ENCODE results near the gene TNFRSF14. TPM values are rescaled to one million over a fixed set of nuclear protein-coding genes. Genes with fewer than 3 reads are reported as not detected.
A peak's percentile ranks its signal among the peaks of the same experiment; 100 is the strongest.

The TNFRSF14 gene
- total and polyA plus RNA-seq, 2 experiments from 2014 or later = not detected

- no peaks in the 10 kb centered on the region for H3K9me2 ChIP-seq (ENCODE audit: insufficient read depth)
- no peak overlapping the region for H2AFZ ChIP-seq
- no peaks in the 10 kb centered on the region for H4K20me1 ChIP-seq (replicated peaks; ENCODE audit: insufficient read depth)
- H3K4me3 ChIP-seq = peak overlapping the region; percentile 88
- Mint-ChIP-seq H3K36me3 (ENCODE audit: low read depth) (peaks cover 15% of the 10 kb centered on the region; the same call in 2 of the 3 replicates), H3K27me3 (ENCODE audit: insufficient read depth, low read depth, poor library complexity) (peaks cover 4% of the 10 kb centered on the region), H3K9me3 (peaks cover 11% of the 10 kb centered on the region), H3K4me3 (peak overlapping the region; percentile 83), H3K27ac (no peak overlapping the region), H3K4me1 (peaks cover 21% of the 10 kb centered on the region)
- no peaks in the 10 kb centered on the region for H3K79me2 ChIP-seq (replicated peaks; ENCODE audit: insufficient read depth)
- TF ChIP-seq JUNB (IDR thresholded peaks at IDR 0.05; ENCODE audit: unreplicated experiment) (no peak), CTCF (conservative IDR thresholded peaks at IDR 0.05; ENCODE audit: low read depth in 2 of 2) (no peak), ZNF331 (CRISPR knock-in tag; IDR thresholded peaks at IDR 0.05; ENCODE audit: low read depth) (no peak), ZNF114 (CRISPR knock-in tag; IDR thresholded peaks at IDR 0.05) (no peak), STAT1 (IDR thresholded peaks at IDR 0.05; ENCODE audit: unreplicated experiment) (no peak), EZH2phosphoT487 (IDR thresholded peaks at IDR 0.05; ENCODE audit: unreplicated experiment) (no peak), NANOG (IDR thresholded peaks at IDR 0.05; ENCODE audit: borderline replicate concordance) (no peak)
- TF ChIP-seq, protein P1, sequence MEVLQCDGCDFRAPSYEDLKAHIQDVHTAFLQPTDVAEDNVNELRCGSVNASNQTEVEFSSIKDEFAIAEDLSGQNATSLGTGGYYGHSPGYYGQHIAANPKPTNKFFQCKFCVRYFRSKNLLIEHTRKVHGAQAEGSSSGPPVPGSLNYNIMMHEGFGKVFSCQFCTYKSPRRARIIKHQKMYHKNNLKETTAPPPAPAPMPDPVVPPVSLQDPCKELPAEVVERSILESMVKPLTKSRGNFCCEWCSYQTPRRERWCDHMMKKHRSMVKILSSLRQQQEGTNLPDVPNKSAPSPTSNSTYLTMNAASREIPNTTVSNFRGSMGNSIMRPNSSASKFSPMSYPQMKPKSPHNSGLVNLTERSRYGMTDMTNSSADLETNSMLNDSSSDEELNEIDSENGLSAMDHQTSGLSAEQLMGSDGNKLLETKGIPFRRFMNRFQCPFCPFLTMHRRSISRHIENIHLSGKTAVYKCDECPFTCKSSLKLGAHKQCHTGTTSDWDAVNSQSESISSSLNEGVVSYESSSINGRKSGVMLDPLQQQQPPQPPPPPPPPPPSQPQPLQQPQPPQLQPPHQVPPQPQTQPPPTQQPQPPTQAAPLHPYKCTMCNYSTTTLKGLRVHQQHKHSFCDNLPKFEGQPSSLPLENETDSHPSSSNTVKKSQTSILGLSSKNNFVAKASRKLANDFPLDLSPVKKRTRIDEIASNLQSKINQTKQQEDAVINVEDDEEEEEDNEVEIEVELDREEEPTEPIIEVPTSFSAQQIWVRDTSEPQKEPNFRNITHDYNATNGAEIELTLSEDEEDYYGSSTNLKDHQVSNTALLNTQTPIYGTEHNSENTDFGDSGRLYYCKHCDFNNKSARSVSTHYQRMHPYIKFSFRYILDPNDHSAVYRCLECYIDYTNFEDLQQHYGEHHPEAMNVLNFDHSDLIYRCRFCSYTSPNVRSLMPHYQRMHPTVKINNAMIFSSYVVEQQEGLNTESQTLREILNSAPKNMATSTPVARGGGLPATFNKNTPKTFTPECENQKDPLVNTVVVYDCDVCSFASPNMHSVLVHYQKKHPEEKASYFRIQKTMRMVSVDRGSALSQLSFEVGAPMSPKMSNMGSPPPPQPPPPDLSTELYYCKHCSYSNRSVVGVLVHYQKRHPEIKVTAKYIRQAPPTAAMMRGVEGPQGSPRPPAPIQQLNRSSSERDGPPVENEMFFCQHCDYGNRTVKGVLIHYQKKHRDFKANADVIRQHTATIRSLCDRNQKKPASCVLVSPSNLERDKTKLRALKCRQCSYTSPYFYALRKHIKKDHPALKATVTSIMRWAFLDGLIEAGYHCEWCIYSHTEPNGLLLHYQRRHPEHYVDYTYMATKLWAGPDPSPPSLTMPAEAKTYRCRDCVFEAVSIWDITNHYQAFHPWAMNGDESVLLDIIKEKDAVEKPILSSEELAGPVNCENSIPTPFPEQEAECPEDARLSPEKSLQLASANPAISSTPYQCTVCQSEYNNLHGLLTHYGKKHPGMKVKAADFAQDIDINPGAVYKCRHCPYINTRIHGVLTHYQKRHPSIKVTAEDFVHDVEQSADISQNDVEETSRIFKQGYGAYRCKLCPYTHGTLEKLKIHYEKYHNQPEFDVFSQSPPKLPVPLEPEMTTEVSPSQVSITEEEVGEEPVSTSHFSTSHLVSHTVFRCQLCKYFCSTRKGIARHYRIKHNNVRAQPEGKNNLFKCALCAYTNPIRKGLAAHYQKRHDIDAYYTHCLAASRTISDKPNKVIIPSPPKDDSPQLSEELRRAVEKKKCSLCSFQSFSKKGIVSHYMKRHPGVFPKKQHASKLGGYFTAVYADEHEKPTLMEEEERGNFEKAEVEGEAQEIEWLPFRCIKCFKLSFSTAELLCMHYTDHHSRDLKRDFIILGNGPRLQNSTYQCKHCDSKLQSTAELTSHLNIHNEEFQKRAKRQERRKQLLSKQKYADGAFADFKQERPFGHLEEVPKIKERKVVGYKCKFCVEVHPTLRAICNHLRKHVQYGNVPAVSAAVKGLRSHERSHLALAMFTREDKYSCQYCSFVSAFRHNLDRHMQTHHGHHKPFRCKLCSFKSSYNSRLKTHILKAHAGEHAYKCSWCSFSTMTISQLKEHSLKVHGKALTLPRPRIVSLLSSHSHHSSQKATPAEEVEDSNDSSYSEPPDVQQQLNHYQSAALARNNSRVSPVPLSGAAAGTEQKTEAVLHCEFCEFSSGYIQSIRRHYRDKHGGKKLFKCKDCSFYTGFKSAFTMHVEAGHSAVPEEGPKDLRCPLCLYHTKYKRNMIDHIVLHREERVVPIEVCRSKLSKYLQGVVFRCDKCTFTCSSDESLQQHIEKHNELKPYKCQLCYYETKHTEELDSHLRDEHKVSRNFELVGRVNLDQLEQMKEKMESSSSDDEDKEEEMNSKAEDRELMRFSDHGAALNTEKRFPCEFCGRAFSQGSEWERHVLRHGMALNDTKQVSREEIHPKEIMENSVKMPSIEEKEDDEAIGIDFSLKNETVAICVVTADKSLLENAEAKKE (CRISPR knock-in tag; IDR thresholded peaks at IDR 0.05) = no peak
- TF ChIP-seq, protein P2, sequence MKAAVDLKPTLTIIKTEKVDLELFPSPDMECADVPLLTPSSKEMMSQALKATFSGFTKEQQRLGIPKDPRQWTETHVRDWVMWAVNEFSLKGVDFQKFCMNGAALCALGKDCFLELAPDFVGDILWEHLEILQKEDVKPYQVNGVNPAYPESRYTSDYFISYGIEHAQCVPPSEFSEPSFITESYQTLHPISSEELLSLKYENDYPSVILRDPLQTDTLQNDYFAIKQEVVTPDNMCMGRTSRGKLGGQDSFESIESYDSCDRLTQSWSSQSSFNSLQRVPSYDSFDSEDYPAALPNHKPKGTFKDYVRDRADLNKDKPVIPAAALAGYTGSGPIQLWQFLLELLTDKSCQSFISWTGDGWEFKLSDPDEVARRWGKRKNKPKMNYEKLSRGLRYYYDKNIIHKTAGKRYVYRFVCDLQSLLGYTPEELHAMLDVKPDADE (IDR thresholded peaks at IDR 0.05) = no peak
- H3K4me1 ChIP-seq (ENCODE audit: insufficient read depth) = peaks cover 13% of the 10 kb centered on the region
- no peak overlapping the region for H3K27ac ChIP-seq (ENCODE audit: low read depth)
- DNase-seq (ENCODE audit: low spot score) = peak; percentile 59
- no peaks in the 10 kb centered on the region for H3F3A ChIP-seq (replicated peaks; ENCODE audit: low read depth)
- H3K36me3 ChIP-seq (ENCODE audit: insufficient read depth) = no peaks in the 10 kb centered on the region
- H3K27me3 ChIP-seq (ENCODE audit: insufficient read depth) = no peaks in the 10 kb centered on the region
- H3K4me2 ChIP-seq = peak overlapping the region; percentile 98
- peak; percentile 15 for ATAC-seq
Observed at GRCh38 chr1:2587071-2587859, 31.1 kb downstream of the TNFRSF14 start.
